Measurements from ENCODE around the gene POLR2M.
A peak's percentile ranks its signal among the peaks of the same experiment; 100 is the strongest.

Gene POLR2M

DNA sequence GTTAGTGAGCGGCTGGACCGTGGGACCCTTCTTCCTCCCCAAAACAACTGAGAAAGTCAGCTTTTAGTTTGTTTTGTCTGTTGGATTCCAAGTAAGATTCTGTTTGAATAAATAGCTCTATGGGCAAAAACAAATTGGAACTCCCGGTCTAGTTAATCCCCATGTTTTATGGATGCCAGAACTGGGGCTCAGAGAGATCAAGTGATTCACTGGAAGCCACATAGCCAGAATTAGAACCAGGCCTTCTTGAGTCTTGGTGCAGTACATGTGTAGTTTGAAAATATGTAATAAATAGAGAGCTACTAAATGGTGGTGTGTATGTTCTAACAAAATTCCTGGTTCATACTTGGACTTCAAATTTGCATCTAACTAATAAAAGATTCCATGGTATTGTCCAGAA lies 29.3 kb upstream of the POLR2M start:
- no peak for TF ChIP-seq JUND (IDR thresholded peaks at IDR 0.05; ENCODE audit: low read depth)
- in situ Hi-C loops (cut with HindIII; ENCODE audit: low pct_unique_long_range_greater_than_20kb, low sequenced_read_pairs) = no loop called here

DNA sequence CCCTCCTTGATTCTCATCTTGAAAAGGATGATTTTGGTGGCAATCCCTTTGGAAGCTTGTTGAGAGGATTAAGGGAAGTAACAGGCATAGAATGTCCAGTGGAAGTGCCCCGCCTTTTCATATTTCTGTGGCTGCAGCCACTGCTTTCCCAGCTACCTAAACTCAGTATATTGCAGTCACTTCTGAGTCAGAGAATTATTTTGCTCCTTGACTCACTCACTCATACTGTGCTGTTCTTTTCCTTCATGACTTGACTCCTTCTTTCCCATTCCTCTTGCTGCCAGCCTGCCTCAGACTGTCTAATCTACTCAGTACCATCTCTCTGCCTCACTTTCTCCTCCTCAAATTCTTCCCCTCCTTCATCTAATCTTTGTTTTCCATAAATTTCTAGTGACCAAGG lies 26.5 kb upstream of the POLR2M start:
- in situ Hi-C loops (cut with HindIII; ENCODE audit: low pct_unique_long_range_greater_than_20kb, low sequenced_read_pairs) = no loop called here
- no peak for TF ChIP-seq JUND (IDR thresholded peaks at IDR 0.05; ENCODE audit: low read depth)
- DNase-seq (ENCODE audit: low read depth in 1 of 2, low spot score in 1 of 2) = no peak

More for the DNA sequence above, 29.3 kb upstream of the POLR2M start:
- DNase-seq (ENCODE audit: low read depth in 1 of 2, low spot score in 1 of 2) = no peak

GRCh38 chr15:57681011-57681410 lies 25.5 kb upstream of the POLR2M start:
- no peak for TF ChIP-seq JUND (IDR thresholded peaks at IDR 0.05; ENCODE audit: low read depth)
- no peak for DNase-seq (ENCODE audit: low read depth in 1 of 2, low spot score in 1 of 2)
- in situ Hi-C loops (cut with HindIII; ENCODE audit: low pct_unique_long_range_greater_than_20kb, low sequenced_read_pairs) = no loop called here

GRCh38 chr15:57683481-57683880 lies 23.0 kb upstream of the POLR2M start:
- no peak for TF ChIP-seq JUND (IDR thresholded peaks at IDR 0.05; ENCODE audit: low read depth)
- in situ Hi-C loops (cut with HindIII; ENCODE audit: low pct_unique_long_range_greater_than_20kb, low sequenced_read_pairs) = no loop called here
- no peak for DNase-seq (ENCODE audit: low read depth in 1 of 2, low spot score in 1 of 2)

DNA sequence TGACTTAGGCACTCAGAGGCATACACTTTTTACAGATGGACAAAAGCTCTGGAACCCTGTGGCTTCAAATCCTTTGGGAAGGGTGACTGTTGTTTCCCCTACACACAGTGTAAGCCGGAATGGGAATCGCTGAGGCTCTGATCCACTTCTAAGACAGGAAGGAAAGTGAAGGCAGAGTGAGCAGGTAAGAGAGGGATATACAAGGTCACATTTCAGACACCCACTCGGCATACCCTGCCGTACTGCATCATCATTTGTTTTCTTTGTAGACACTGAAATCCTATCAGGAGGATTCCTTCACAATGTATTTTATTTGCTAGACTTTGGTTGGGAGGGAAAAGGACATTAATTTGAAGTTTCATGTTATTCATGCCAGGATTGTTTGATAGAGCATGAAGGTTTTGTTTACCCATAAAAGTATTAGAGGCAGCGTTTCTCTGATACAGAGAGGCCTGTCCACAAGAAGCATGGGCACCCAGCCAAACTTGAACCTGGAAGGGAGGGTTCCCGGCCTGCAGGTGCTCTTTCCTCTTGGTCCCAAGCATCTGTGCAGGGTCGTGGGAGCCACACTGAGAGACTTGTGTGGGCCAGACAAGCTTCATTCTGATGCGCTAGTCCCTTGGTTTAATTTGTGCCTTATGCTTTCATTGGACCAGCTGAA lies 21.9 kb upstream of the POLR2M start:
- DNase-seq (ENCODE audit: low read depth in 1 of 2, low spot score in 1 of 2) = no peak
- in situ Hi-C loops (cut with HindIII; ENCODE audit: low pct_unique_long_range_greater_than_20kb, low sequenced_read_pairs) = no loop called here
- TF ChIP-seq JUND (IDR thresholded peaks at IDR 0.05; ENCODE audit: low read depth) = no peak

DNA sequence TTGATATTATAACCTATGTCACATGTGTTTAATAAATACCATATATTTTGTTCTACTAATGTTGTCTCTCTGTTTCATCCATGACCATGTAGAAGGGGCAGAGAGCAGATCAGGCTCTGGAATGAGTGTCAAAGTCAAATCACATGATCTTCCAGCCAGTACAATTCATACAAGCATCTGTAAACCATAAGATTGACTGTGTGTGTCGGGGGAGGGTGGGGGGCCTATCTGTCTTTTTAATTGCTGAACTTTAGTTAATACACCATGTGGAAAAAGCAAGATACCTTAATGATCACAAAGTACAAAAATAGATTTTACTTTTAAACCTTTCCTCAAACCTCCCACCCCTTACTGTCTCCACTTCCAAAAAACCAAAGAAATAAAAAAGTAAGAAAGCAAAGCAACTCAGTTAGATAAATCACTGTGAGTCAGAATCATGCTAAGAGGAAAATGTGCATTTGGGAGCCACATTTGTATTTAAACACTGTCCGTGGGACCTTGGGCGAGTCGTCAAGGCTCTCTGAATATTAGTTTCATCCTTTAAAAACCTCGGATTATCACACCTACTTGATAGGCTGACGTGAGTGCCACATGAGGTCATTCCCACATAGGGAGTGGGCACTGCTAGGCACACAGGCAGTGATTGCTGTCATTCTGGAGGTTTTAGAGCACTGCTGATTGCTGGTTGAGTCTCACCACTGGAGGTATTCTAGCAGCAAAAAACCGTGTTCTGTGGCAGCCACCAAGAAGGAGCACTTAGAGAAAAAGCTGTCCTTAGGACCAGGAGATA lies 21.0 kb upstream of the POLR2M start:
- in situ Hi-C loops (cut with HindIII; ENCODE audit: low pct_unique_long_range_greater_than_20kb, low sequenced_read_pairs) = no loop called here
- TF ChIP-seq JUND (IDR thresholded peaks at IDR 0.05; ENCODE audit: low read depth) = no peak

GRCh38 chr15:57686657-57687056 lies 19.9 kb upstream of the POLR2M start:
- no peak for DNase-seq (ENCODE audit: low read depth in 1 of 2, low spot score in 1 of 2)
- in situ Hi-C loops (cut with HindIII; ENCODE audit: low pct_unique_long_range_greater_than_20kb, low sequenced_read_pairs) = no loop called here
- no peak for TF ChIP-seq JUND (IDR thresholded peaks at IDR 0.05; ENCODE audit: low read depth)

More for the DNA sequence above, 21.0 kb upstream of the POLR2M start:
- no peak for DNase-seq (ENCODE audit: low read depth in 1 of 2, low spot score in 1 of 2)

GRCh38 chr15:57690341-57690966 lies 16.1 kb upstream of the POLR2M start:
- in situ Hi-C loops (cut with HindIII; ENCODE audit: low pct_unique_long_range_greater_than_20kb, low sequenced_read_pairs) = no loop called here
- TF ChIP-seq JUND (IDR thresholded peaks at IDR 0.05; ENCODE audit: low read depth) = no peak
- DNase-seq (ENCODE audit: low read depth in 1 of 2, low spot score in 1 of 2) = no peak

DNA sequence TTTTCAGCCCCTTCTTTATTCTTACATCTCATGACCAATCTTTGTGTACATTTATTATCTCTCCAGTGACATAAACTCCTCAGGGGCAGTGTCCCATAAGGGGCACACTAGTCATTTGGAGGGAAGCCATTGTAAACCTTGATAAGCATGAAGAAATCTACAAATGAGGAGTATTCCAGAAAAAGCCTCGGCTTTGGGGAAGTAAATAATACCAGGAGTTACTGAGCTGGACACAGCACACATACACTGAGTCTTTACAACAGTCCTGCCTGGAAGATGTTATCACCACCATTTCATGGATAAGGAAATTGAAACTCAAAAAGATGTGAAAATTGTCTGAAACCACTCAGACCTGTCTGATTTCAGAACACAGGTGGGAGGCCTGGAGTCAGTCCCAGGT lies 15.4 kb upstream of the POLR2M start:
- TF ChIP-seq JUND (IDR thresholded peaks at IDR 0.05; ENCODE audit: low read depth) = no peak
- in situ Hi-C loops (cut with HindIII; ENCODE audit: low pct_unique_long_range_greater_than_20kb, low sequenced_read_pairs) = no loop called here
- no peak for DNase-seq (ENCODE audit: low read depth in 1 of 2, low spot score in 1 of 2)

- DNase-seq (ENCODE audit: low read depth in 1 of 2, low spot score in 1 of 2) = no peak
Measured at GRCh38 chr15:57692709-57693108, 13.8 kb upstream of the POLR2M start.

DNA sequence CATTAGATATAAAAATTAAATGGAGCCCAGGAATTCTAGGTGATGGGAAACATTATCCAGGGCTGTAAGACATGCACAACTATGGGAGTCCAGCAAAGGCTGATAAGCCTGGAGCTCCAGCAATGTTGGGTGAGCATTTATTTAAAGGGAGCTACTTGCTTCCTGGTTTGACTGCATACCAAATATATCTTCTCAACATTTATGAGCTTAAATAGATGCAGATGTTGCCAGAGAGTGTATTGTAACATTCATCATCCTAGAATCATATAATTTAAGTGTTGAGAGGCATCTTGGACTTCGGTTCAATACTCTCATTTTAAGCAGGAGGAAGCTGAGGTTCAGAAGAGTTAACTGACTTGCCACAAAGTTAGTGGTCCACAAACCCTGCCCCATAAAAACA lies 12.2 kb upstream of the POLR2M start:
- in situ Hi-C loops (cut with HindIII; ENCODE audit: low pct_unique_long_range_greater_than_20kb, low sequenced_read_pairs) = no loop called here
- no peak for TF ChIP-seq JUND (IDR thresholded peaks at IDR 0.05; ENCODE audit: low read depth)
- no peak for DNase-seq (ENCODE audit: low read depth in 1 of 2, low spot score in 1 of 2)

More at GRCh38 chr15:57692709-57693108, 13.8 kb upstream of the POLR2M start:
- in situ Hi-C loops (cut with HindIII; ENCODE audit: low pct_unique_long_range_greater_than_20kb, low sequenced_read_pairs) = no loop called here
- TF ChIP-seq JUND (IDR thresholded peaks at IDR 0.05; ENCODE audit: low read depth) = no peak

- no peak for TF ChIP-seq JUND (IDR thresholded peaks at IDR 0.05; ENCODE audit: low read depth)
- DNase-seq (ENCODE audit: low read depth in 1 of 2, low spot score in 1 of 2) = peak in 1 of 2 experiments; percentile 40
- in situ Hi-C loops (cut with HindIII; ENCODE audit: low pct_unique_long_range_greater_than_20kb, low sequenced_read_pairs) = no loop called here
Measured at GRCh38 chr15:57696146-57696545, 10.4 kb upstream of the POLR2M start.

DNA sequence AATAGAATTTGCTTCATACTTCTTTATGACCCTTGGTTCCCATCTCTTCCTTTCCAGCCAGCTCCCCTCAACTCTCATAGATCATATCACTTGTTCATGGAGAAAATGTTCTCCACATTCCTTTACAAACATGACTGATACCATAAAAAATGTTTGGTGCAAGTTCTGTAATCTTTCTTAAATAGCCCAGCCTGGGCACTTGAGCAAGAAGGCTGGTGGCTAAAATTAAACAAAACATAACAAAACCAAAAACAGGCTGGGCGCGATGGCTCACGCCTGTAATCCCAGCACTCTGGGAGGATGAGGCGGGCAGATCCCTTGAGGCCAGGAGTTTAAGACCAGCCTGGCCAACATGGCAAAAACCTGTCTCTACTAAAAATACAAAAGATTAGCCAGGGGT lies 8.9 kb upstream of the POLR2M start:
- TF ChIP-seq JUND (IDR thresholded peaks at IDR 0.05; ENCODE audit: low read depth) = no peak
- no peak for DNase-seq (ENCODE audit: low read depth in 1 of 2, low spot score in 1 of 2)
- in situ Hi-C loops (cut with HindIII; ENCODE audit: low pct_unique_long_range_greater_than_20kb, low sequenced_read_pairs) = no loop called here

Measured in T47D (cell line).